HepG2 (cell line): ENCODE results near the gene CDK5RAP1. TPM values are rescaled to one million over a fixed set of nuclear protein-coding genes. Genes with fewer than 3 reads are reported as not detected.

Experiments
- ATAC-seq: fragments of 200-7000 bp; cut with Tn5 transposase; 3 replicates; pipeline ENCODE4 v1.9.1; 2020; ENCODE audit warnings: mild to moderate bottlenecking, moderate library complexity
- BruUV-seq: library from RNA; stranded (reverse); fragments of 400-500 nt; replicated peaks from 2 replicates; lab custom pipeline; 2021; lab: Mats Ljungman, UMichigan
- CTCF ChIA-PET: fragments of 300-600 bp; formaldehyde crosslinking; extraction: SDS; loops from one replicate; lab custom pipeline; 2021; ENCODE audit warnings: low total read pairs, inconsistent platforms, low intra/inter-chr PET ratio; lab: Yijun Ruan, JAX
- POLR2A ChIA-PET: fragments of 350-600 bp; sonication (Branson Sonifier 250); formaldehyde crosslinking; loops from one replicate; lab custom pipeline; 2020; ENCODE audit warnings: antibody characterized with exemption, inconsistent platforms; lab: Yijun Ruan, JAX
- DNase-seq: peaks from one replicate; pipeline ENCODE4 v3.0.0-alpha.2; 2015; ENCODE audit warnings: low spot score
- FAIRE-seq: peaks from 3 replicates; lab custom pipeline; 2011; peaks lifted over from hg19 to GRCh38; lab: Jason Lieb, UNC
- H2AFZ ChIP-seq: one replicate; pipeline ENCODE4 v1.6.1; 2011; ENCODE audit warnings: low read length, inconsistent platforms
- H3K27ac ChIP-seq: fragments of 300-600 bp; 3 replicates; pipeline ENCODE4 v1.8.0; 2011; ENCODE audit warnings: mixed run types, mild to moderate bottlenecking, mixed read lengths, low read length, inconsistent platforms; ENCODE audit not compliant: insufficient read depth; ENCODE audit errors: extremely low read length
- H3K27me3 ChIP-seq, 2 experiments: fragments of 200-600 bp in 1 of 2; 2 replicates in 1 of 2; 3 replicates in 1 of 2; pipeline versions ENCODE4 v1.6.0 to v1.8.0; 2011; ENCODE audit warnings: low read length in 2 of 2, mild to moderate bottlenecking in 2 of 2, moderate library complexity in 2 of 2, inconsistent platforms in 1 of 2; ENCODE audit not compliant: insufficient read depth in 2 of 2, control insufficient read depth in 1 of 2
- H3K36me3 ChIP-seq, 2 experiments: fragments of 200-600 bp in 1 of 2; replicated peaks in 1 of 2; 2 replicates in 1 of 2; 3 replicates in 1 of 2; pipeline versions ENCODE4 v1.5.1 to v1.8.0; 2011; ENCODE audit warnings: low read length in 2 of 2, inconsistent platforms in 1 of 2; ENCODE audit not compliant: insufficient read depth in 2 of 2, control insufficient read depth in 1 of 2
- H3K4me1 ChIP-seq: 2 replicates; pipeline ENCODE4 v1.5.1; 2012; ENCODE audit warnings: low read length, inconsistent platforms; ENCODE audit not compliant: insufficient read depth
- H3K4me2 ChIP-seq: 2 replicates; pipeline ENCODE4 v1.6.0; 2011; ENCODE audit warnings: low read depth, low read length, inconsistent platforms
- H3K4me3 ChIP-seq, 3 experiments: fragments of 200-600 bp in 1 of 3; sonication (generic), shearing (Covaris generic) in 1 of 3; replicated peaks in 1 of 3; 2 replicates each; pipeline ENCODE4 v1.5.1; 2011 to 2016; ENCODE audit warnings: low read length in 3 of 3, inconsistent platforms in 2 of 3, low read depth in 2 of 3, mild to moderate bottlenecking in 2 of 3, control low read depth in 1 of 3, mixed read lengths in 1 of 3; ENCODE audit not compliant: insufficient read depth in 1 of 3
- H3K79me2 ChIP-seq: one replicate; pipeline ENCODE4 v1.6.1; 2011; ENCODE audit warnings: low read length, inconsistent platforms; ENCODE audit not compliant: insufficient read depth
- H3K9ac ChIP-seq: 2 replicates; pipeline ENCODE4 v1.6.0; 2011; ENCODE audit warnings: mild to moderate bottlenecking, low read depth, low read length, inconsistent platforms; ENCODE audit not compliant: insufficient read depth
- H3K9me3 ChIP-seq: 2 replicates; pipeline ENCODE4 v1.5.1; 2012; ENCODE audit warnings: mild to moderate bottlenecking, low read length
- H4K20me1 ChIP-seq: 2 replicates; pipeline ENCODE4 v1.6.0; 2011; ENCODE audit warnings: inconsistent platforms, mild to moderate bottlenecking, low read length, moderate library complexity; ENCODE audit not compliant: insufficient read depth
- KMT2A ChIP-seq: sonication (generic); formaldehyde crosslinking; IDR thresholded peaks from 2 replicates; pipeline ENCODE4 v1.4.0; 2020; ENCODE audit warnings: missing genetic modification reagents
- PAXIP1 ChIP-seq: sonication (generic); formaldehyde crosslinking; conservative IDR thresholded peaks from 2 replicates; pipeline ENCODE4 v1.4.0; 2020; ENCODE audit warnings: mild to moderate bottlenecking, missing genetic modification reagents, moderate library complexity
- RELA ChIP-seq: sonication (generic); formaldehyde crosslinking; IDR thresholded peaks from 2 replicates; pipeline ENCODE4 v1.4.0; 2020; ENCODE audit warnings: missing genetic modification reagents
- SATB2 ChIP-seq: sonication (generic); formaldehyde crosslinking; IDR thresholded peaks from 2 replicates; pipeline ENCODE4 v1.5.0; 2020; ENCODE audit warnings: missing genetic modification reagents
- SOX6 ChIP-seq, 2 experiments: fragments of 450-650 bp in 1 of 2; sonication (generic) in 1 of 2; formaldehyde crosslinking in 1 of 2; IDR thresholded peaks; 2 replicates each; pipeline versions ENCODE4 v1.4.0 to v1.6.1; 2017 to 2020; ENCODE audit warnings: antibody characterized with exemption in 1 of 2, mild to moderate bottlenecking in 1 of 2, missing genetic modification reagents in 1 of 2
- SP4 ChIP-seq: sonication (generic); formaldehyde crosslinking; IDR thresholded peaks from 2 replicates; pipeline ENCODE4 v1.8.1; 2023; ENCODE audit warnings: mild to moderate bottlenecking, missing genetic modification reagents
- TAF15 ChIP-seq: fragments of 200-400 bp; formaldehyde crosslinking; IDR thresholded peaks from one replicate; pipeline ENCODE4 v1.6.1; 2018; ENCODE audit warnings: mild to moderate bottlenecking, low read depth, low read length; ENCODE audit not compliant: poor library complexity, severe bottlenecking
- TARDBP ChIP-seq: sonication (generic); formaldehyde crosslinking; IDR thresholded peaks from 2 replicates; pipeline ENCODE4 v1.8.0; 2022; ENCODE audit warnings: mild to moderate bottlenecking, missing genetic modification reagents
- THAP7 ChIP-seq: sonication (generic); formaldehyde crosslinking; IDR thresholded peaks from 2 replicates; pipeline ENCODE4 v1.8.1; 2023; ENCODE audit warnings: mild to moderate bottlenecking, missing genetic modification reagents
- TRAFD1 ChIP-seq: sonication (generic); formaldehyde crosslinking; IDR thresholded peaks from 2 replicates; pipeline ENCODE4 v1.5.1; 2020; ENCODE audit warnings: missing genetic modification reagents, mild to moderate bottlenecking, borderline replicate concordance
- ZC3H13 ChIP-seq: sonication (generic); formaldehyde crosslinking; IDR thresholded peaks from 2 replicates; pipeline ENCODE4 v1.8.1; 2023; ENCODE audit warnings: mild to moderate bottlenecking, missing genetic modification reagents, moderate library complexity
- ZMYM4 ChIP-seq: sonication (generic); formaldehyde crosslinking; IDR thresholded peaks from 2 replicates; pipeline ENCODE4 v1.8.1; 2023; ENCODE audit warnings: mild to moderate bottlenecking, missing genetic modification reagents
- ZNF629 ChIP-seq: sonication (generic); formaldehyde crosslinking; conservative IDR thresholded peaks from 2 replicates; pipeline ENCODE4 v1.5.0; 2020; ENCODE audit warnings: missing genetic modification reagents
- WGBS: methylation state at CpG from one replicate; pipeline ENCODE4 v1.1.6; 2017; ENCODE audit warnings: low lambda C conversion rate; 5-methylcytosine and 5-hydroxymethylcytosine counted together
- in situ Hi-C: cut with HindIII; loops from 2 replicates; pipeline ENCODE4 v1.10.0; 2017; ENCODE audit warnings: low pct_unique_long_range_greater_than_20kb; ENCODE audit not compliant: extremely low pct_ligation_motif_present
- intact Hi-C: fragments of 100-400 bp; cut with micrococcal nuclease; formaldehyde crosslinking; loops from one replicate; pipeline ENCODE4 v1.10.0; 2022; ENCODE audit not compliant: unreplicated experiment
- polyA plus RNA-seq, 8 experiments: library from polyadenylated mRNA; depleted of rRNA in 3 of 8; stranded (reverse) in 7 of 8; unstranded in 1 of 8; fragments of >200 nt; fragmentation: Illumina TruSeq in 4 of 8; extraction: Trizol in 4 of 8; gene quantifications; 2 replicates each; pipeline versions ENCODE4 v1.2.1 to v1.2.3, GENCODE V29; 2011 to 2016; ENCODE audit warnings: low read depth in 4 of 8, missing spikeins in 1 of 8, mixed read lengths in 1 of 8; ENCODE audit not compliant: insufficient read depth in 1 of 8
- total RNA-seq, 5 experiments: library from RNA; depleted of rRNA; stranded (reverse); fragments of >200 nt; fragmentation: Illumina TruSeq; extraction: Trizol; gene quantifications; 2 replicates each; pipeline ENCODE4 v1.2.3, GENCODE V29; 2016; ENCODE audit warnings: low read depth in 1 of 5

The CDK5RAP1 gene
- total and polyA plus RNA-seq, 2 of the 13 experiments (the other 11 are each of a cell fraction or from before 2014, with no cell fraction given), result 53.6 to 98.2 TPM

GRCh38 chr20:33442136-33443005 lies 41.1 kb upstream of the CDK5RAP1 start (continued):
- no peak for TF ChIP-seq TRAFD1 (CRISPR knock-in tag)
- TF ChIP-seq ZMYM4 (CRISPR knock-in tag), result no peak
- TF ChIP-seq TAF15, result no peak
- no peak for TF ChIP-seq SATB2 (CRISPR knock-in tag)

GRCh38 chr20:33441142-33441955 lies 40.0 kb upstream of the CDK5RAP1 start:
- Histone ChIP-seq H3K36me3 (no peaks in the 10 kb centered on the region; a peak in 1 of 5 replicates), H3K9ac (no peak overlapping the region), H3K27me3 (peaks cover 0 to 6% of the 10 kb centered on the region in 2 experiments; a peak in 2 of 5 replicates), H3K79me2 (no peaks in the 10 kb centered on the region), H3K4me1 (peaks cover 47% of the 10 kb centered on the region), H3K4me2 (peak overlapping the region; percentile 48), H3K27ac (no peak overlapping the region), H2AFZ (no peak overlapping the region), H3K4me3 (peak overlapping the region in 1 of 3 experiments; percentile 6; a peak in 1 of 6 replicates), H4K20me1 (no peaks in the 10 kb centered on the region), H3K9me3 (no peaks in the 10 kb centered on the region)
- CTCF ChIA-PET, result no interaction called here
- no TSS peak for BruUV-seq
- DNase-seq, result peak; percentile 71
- WGBS, result 3% methylated on average over 7 of the region's 7 CpGs
- peak; percentile 83 for FAIRE-seq
- POLR2A ChIA-PET, result interaction anchor here (0.7 to 4.4 kb wide), 5 partner anchors 28 to 222 kb away, joined by 3 to 36 read pairs (median 6); partner anchors contain the start of genes CBFA2T2 and CDK5RAP1
- no peak for ATAC-seq
- in situ Hi-C loops (no loop called here), intact Hi-C loops (loop anchor here (10.0 kb wide), 1 partner anchor 293 kb away; the partner anchor contains the start of gene ZNF341)
- TF ChIP-seq RELA (CRISPR knock-in tag) (no peak), PAXIP1 (peak; percentile 46; the same call in 1 of the 2 replicates), TARDBP (CRISPR knock-in tag) (peak; percentile 64; the same call in 1 of the 2 replicates), SOX6 (IDR thresholded peaks at IDR 0.05) (no peak), SOX6 (CRISPR knock-in tag; IDR thresholded peaks at IDR 0.05) (peak; percentile 30; the same call in 1 of the 2 replicates), KMT2A (CRISPR knock-in tag) (peak; percentile 23; the same call in 1 of the 2 replicates), ZNF629 (CRISPR knock-in tag) (peak; percentile 93), ZC3H13 (CRISPR knock-in tag) (no peak), SP4 (CRISPR knock-in tag) (peak; percentile 14; the same call in 1 of the 2 replicates), THAP7 (CRISPR knock-in tag) (0 out of 2 replicates have a peak, but pooled peaks have one; percentile 28)
